Nephron (organoid): ENCODE results near the gene LAMA2.

ENCODE experiments used
- H3K27ac Mint-ChIP-seq, 3 experiments: 2 replicates each; pipeline ENCODE4 v1.8.0; 2020; ENCODE audit warnings: mixed read lengths in 3 of 3, mild to moderate bottlenecking in 2 of 3, moderate library complexity in 1 of 3
- H3K27me3 Mint-ChIP-seq: 2 replicates; pipeline ENCODE4 v1.8.0; 2021; ENCODE audit warnings: low read depth, mild to moderate bottlenecking, moderate library complexity, mixed read lengths
- H3K36me3 Mint-ChIP-seq: 2 replicates; pipeline ENCODE4 v1.8.0; 2020; ENCODE audit warnings: low read depth, mixed read lengths
- H3K4me1 Mint-ChIP-seq: 2 replicates; pipeline ENCODE4 v1.8.0; 2020; ENCODE audit warnings: mixed read lengths
- H3K4me3 Mint-ChIP-seq, 3 experiments: 2 replicates each; pipeline ENCODE4 v1.8.0; 2020; ENCODE audit warnings: mild to moderate bottlenecking in 3 of 3, mixed read lengths in 3 of 3, moderate library complexity in 2 of 3
- H3K9me3 Mint-ChIP-seq: 2 replicates; pipeline ENCODE4 v1.8.0; 2020; ENCODE audit warnings: mixed read lengths
- TF ChIP-seq, protein P1 (sequence below), 3 experiments: fragments of 200-600 bp; sonication (generic); IDR thresholded peaks; one replicate each; pipeline ENCODE4 v1.5.0; 2021; ENCODE audit warnings: antibody characterized with exemption in 3 of 3; ENCODE audit not compliant: unreplicated experiment in 3 of 3

Gene LAMA2

DNA sequence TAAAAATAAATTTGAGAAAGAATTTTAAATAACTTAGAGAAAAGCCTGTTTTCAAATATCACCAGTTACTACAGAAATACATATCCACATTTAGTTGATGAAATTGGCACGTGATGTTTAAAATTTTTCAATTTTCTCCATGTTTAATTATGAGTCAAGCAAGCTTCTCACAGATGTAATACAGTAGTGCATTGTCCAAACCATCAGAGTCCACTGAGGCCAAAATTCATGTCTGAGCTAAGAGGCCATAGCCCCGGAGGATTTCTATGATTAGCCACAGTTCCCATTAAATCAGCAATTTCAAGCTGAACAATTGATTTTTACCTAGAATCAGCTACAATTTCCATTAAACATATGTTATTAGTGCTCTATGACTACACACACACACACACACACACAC lies 387.0 kb downstream of the LAMA2 start:
- H3K4me3 Mint-ChIP-seq, result no peak overlapping the region
- no peaks in the 10 kb centered on the region for H3K9me3 Mint-ChIP-seq
- H3K36me3 Mint-ChIP-seq, result no peaks in the 10 kb centered on the region
- H3K27ac Mint-ChIP-seq, result no peak overlapping the region
- TF ChIP-seq, protein P1, sequence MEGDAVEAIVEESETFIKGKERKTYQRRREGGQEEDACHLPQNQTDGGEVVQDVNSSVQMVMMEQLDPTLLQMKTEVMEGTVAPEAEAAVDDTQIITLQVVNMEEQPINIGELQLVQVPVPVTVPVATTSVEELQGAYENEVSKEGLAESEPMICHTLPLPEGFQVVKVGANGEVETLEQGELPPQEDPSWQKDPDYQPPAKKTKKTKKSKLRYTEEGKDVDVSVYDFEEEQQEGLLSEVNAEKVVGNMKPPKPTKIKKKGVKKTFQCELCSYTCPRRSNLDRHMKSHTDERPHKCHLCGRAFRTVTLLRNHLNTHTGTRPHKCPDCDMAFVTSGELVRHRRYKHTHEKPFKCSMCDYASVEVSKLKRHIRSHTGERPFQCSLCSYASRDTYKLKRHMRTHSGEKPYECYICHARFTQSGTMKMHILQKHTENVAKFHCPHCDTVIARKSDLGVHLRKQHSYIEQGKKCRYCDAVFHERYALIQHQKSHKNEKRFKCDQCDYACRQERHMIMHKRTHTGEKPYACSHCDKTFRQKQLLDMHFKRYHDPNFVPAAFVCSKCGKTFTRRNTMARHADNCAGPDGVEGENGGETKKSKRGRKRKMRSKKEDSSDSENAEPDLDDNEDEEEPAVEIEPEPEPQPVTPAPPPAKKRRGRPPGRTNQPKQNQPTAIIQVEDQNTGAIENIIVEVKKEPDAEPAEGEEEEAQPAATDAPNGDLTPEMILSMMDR (IDR thresholded peaks at IDR 0.05; ENCODE audit: unreplicated experiment in 3 of 3), result no peak
- no peaks in the 10 kb centered on the region for H3K27me3 Mint-ChIP-seq
- H3K4me1 Mint-ChIP-seq, result no peaks in the 10 kb centered on the region

DNA sequence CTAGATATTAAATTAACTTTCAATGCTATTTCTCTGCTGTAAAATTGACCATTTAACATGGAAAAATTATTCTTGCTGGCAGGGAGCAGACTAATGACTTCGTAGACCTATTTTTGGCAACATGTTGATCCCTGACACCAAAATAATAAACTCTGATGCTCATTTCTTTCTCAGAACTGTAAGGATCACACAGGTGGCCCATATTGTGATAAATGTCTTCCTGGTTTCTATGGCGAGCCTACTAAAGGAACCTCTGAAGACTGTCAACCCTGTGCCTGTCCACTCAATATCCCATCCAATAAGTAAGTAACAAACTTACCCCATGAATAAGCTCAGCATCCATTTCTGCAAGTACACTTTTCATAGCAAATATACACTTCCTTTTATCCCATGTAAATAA lies 387.5 kb downstream of the LAMA2 start:
- H3K4me3 Mint-ChIP-seq, result no peak overlapping the region
- TF ChIP-seq, protein P1 (IDR thresholded peaks at IDR 0.05; ENCODE audit: unreplicated experiment in 3 of 3), result no peak
- no peak overlapping the region for H3K27ac Mint-ChIP-seq
- no peaks in the 10 kb centered on the region for H3K36me3 Mint-ChIP-seq
- no peaks in the 10 kb centered on the region for H3K27me3 Mint-ChIP-seq
- H3K4me1 Mint-ChIP-seq, result no peaks in the 10 kb centered on the region
- no peaks in the 10 kb centered on the region for H3K9me3 Mint-ChIP-seq

DNA sequence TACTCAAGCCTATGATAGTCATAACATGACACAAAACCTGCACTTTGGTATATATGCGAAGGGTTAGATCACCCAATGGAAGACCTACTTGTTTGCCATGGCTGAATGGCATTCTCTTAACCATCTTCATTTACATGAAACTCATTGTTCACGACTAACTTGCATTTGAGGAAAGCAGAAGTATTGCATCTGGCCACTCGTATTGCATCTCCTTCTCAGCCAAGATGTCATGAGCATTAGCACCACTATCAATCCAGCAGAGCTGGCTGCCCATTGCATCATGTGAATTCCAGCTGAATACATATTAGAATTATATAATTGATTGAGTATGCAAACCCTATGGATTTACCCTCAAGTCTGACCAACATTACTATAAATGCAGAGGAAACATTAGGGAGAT lies 390.2 kb downstream of the LAMA2 start:
- no peaks in the 10 kb centered on the region for H3K36me3 Mint-ChIP-seq
- no peaks in the 10 kb centered on the region for H3K9me3 Mint-ChIP-seq
- H3K4me1 Mint-ChIP-seq, result peaks cover 5% of the 10 kb centered on the region
- TF ChIP-seq, protein P1 (IDR thresholded peaks at IDR 0.05; ENCODE audit: unreplicated experiment in 3 of 3), result no peak
- H3K4me3 Mint-ChIP-seq, result no peak overlapping the region
- H3K27ac Mint-ChIP-seq, result no peak overlapping the region
- no peaks in the 10 kb centered on the region for H3K27me3 Mint-ChIP-seq

DNA sequence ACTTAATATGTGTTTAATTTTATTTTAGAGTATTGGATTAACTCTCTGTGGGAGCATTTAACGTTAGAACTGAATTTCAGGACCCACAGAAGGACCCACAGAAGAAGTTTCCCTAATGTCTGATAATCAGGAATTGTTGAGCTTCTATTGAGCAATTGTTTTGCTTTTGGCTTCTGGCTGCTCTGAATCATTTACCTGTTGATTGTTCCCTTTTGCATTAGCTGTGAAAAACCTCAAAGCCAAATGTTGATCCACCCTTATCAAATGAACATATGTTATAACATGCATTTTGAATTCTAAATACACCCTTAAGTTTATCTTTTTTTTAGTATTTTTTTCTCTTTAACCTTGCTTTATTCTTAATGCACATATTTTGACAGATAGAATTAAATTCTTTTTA lies 393.5 kb downstream of the LAMA2 start:
- H3K4me1 Mint-ChIP-seq, result peaks cover 29% of the 10 kb centered on the region

DNA sequence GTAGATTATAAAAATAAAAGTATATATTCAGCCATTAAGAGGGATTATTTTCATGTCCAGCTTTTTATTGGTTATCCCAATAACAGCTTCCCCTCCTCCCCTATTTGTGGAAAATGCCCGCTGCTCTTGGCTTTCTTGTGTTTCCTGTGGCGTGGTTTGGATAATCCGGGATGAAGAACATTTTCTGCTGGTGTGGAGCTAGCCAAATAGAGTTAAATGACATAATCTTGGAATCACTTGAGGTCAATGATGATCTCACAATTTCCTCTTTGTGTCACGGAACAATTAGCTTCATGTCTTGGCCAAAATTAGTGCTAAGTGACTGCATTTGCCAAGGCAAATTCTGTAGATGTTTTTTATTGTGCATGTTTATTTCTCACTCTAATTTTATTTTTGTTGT lies 394.0 kb downstream of the LAMA2 start:
- TF ChIP-seq, protein P1 (IDR thresholded peaks at IDR 0.05; ENCODE audit: unreplicated experiment in 3 of 3), result no peak
- H3K36me3 Mint-ChIP-seq, result no peaks in the 10 kb centered on the region

More for the DNA sequence above, 393.5 kb downstream of the LAMA2 start:
- no peaks in the 10 kb centered on the region for H3K36me3 Mint-ChIP-seq
- H3K27me3 Mint-ChIP-seq, result no peaks in the 10 kb centered on the region
- no peak overlapping the region for H3K4me3 Mint-ChIP-seq
- no peaks in the 10 kb centered on the region for H3K9me3 Mint-ChIP-seq
- no peak overlapping the region for H3K27ac Mint-ChIP-seq
- TF ChIP-seq, protein P1 (IDR thresholded peaks at IDR 0.05; ENCODE audit: unreplicated experiment in 3 of 3), result no peak

More for the DNA sequence above, 394.0 kb downstream of the LAMA2 start:
- Mint-ChIP-seq H3K27ac (no peak overlapping the region), H3K4me3 (no peak overlapping the region), H3K9me3 (no peaks in the 10 kb centered on the region), H3K27me3 (no peaks in the 10 kb centered on the region), H3K4me1 (peaks cover 34% of the 10 kb centered on the region)
